Posterior cingulate gyrus (tissue), 11 donors: ENCODE data around the gene AAMDC.
A peak's percentile ranks its signal among the peaks of the same experiment; 100 is the strongest.
"Not testable (repeated sequence)": the region's sequence is repeated elsewhere in the genome, so short reads cannot be mapped to it uniquely, and the experiment has no call there.

Source experiments
- DNase-seq, 10 donors: peaks; one replicate each; pipeline versions ENCODE4 v3.0.0 to v3.0.0-alpha.2; 2020 to 2021; ENCODE audit warnings: mixed read lengths in 3 of 10
- intact Hi-C: fragments of 100-400 bp; cut with DNase I; formaldehyde crosslinking; loops from one replicate; pipeline ENCODE4 v1.15.1; 2023

Gene AAMDC

DNA sequence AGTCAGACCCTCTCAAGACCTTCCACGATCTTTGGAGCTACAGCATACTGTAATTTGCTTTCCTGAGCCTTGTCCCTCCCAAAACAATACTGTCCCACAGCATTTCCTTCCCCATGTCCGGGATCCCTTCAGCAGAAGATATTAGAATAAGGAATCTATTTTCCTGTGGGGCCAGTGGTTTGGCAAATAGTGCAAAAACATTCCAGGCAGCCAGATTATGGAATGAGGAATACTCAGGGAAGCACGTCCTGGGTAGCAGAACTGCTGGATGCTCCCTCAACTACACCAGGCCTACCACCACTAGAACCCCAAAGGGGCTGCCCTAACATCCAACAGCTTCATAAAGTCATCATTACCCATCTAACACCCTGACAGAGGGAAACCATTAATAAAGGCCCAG is 61.5 kb downstream of the AAMDC start:
- no peak for DNase-seq
- intact Hi-C loops = no loop called here

DNA sequence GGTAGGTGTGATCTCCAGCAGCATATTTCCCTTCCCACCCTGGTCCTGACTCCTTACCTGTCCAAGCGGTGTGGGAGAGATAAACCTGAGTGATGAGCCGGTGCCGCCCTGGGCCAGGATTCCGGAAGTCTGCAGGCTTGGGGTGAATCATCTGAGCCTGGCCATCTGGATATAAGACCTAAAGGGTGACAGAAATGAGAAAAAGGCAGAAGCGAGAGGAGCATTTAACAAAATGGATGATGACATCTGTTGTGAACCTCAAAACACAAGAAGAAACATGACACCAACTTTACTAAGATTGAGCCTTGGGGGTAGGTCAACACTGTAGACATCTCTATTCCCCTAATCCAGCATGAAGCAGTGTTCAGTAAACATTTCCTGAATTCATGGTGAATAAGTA is 62.8 kb downstream of the AAMDC start:
- no peak for DNase-seq
- intact Hi-C loops = no loop called here

DNA sequence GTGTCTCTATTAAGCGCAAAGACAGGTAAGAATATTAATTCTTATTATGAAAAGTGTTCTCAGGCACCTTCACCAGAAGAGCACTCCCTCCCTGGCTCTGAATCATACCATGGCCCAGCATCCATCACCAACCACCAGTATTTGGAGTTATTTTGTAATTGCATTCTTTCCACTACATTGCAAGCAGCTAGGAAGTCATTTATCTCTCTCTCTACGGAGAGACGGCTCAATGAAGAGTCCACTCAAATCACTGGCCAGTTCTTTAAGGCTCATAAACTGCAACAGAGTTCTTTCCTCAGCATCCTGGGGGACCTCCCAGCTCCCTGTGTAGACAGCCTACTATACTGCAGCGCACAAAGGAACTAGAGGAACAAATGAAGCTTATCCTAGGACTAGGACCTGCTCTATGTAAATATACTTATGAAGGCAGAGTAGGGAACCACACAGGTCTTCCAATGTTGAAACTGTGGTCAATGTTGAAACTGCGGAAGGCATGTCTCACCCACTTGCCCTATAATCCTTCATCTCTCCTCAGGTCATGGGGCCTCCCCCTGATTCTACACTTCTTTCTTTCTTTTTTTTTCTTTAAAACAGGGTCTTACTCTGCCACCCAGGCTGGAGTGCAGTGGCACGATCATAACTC is 63.4 kb downstream of the AAMDC start:
- intact Hi-C loops = no loop called here
- no peak for DNase-seq

DNA sequence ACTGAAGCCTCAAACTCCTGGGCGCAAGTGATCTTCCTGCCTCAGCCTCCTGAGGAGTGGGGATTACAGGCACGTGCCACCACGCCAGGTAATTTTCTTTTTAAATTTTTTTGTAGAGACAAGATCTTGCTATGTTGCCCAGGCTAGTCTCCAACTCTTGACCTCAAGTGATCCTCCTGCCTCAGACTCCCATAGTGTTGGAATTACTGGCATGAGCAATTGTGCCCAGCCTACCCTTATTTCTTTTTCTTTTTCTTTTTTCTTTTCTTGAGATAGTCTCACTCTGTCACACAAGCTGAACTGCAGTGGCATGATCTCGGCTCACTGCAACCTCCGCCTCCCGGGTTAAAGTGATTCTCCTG is 63.9 kb downstream of the AAMDC start:
- no peak for DNase-seq
- intact Hi-C loops = no loop called here

- DNase-seq = no peak
- intact Hi-C loops = no loop called here
Measured at GRCh38 chr11:77886401-77886800, 65.5 kb downstream of the AAMDC start.

DNA sequence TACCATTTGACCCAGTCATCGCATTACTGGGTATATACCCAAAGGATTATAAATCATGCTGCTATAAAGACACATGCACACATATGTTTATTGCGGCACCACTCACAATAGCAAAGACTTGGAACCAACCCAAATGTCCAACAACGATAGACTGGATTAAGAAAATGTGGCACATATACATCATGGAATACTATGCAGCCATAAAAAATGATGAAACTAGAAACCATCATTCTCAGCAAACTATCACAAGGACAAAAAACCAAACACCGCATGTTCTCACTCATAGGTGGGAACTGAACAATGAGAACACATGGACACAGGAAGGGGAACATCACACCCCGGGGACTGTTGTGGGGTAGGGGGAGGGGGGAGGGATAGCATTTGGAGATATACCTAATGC is 68.1 kb downstream of the AAMDC start:
- intact Hi-C loops, DNase-seq: not testable (repeated sequence)

- intact Hi-C loops, DNase-seq: not testable (repeated sequence)
Measured at GRCh38 chr11:77890100-77890614, 69.2 kb downstream of the AAMDC start.

GRCh38 chr11:77890619-77891056 is 69.7 kb downstream of the AAMDC start:
- DNase-seq, intact Hi-C loops: not testable (repeated sequence)

DNA sequence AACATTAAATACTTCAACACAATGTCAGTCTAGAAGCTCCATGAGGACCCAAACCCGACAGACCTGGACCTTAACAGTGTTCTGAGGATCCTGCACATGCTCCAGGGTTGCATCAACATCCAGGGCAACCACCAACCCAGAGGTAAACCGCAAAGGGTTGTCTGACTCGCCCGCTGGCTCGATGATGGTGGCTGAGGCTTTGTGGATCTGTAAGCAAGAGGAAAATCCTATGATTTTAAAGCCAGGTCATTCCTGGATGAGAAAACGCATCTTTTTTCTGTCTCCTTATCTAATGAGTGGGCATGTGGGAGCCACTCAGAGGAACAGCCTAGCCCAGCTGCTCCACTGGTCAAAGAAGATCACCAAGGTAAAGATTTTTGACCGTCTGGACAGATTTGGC is 70.3 kb downstream of the AAMDC start:
- DNase-seq, intact Hi-C loops: not testable (repeated sequence)

DNA sequence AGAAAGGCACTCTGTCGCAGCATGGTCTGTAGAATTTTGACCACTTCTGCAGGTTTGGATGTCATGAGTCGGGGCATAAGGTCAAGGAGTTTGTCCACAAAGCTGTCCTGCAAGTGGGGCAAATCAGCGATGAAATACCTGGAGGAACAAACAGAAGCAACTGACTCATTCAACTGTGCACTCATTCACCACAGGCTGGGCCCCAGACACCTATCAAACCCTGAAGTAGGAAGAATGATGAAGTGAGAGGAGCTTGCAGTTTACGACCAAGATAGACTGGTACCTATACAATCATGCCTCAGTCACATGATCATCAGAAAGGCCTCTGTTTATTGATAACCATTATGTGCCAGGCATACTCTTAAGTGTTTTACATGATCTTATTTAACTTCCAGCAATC is 70.8 kb downstream of the AAMDC start:
- DNase-seq, intact Hi-C loops: not testable (repeated sequence)

DNA sequence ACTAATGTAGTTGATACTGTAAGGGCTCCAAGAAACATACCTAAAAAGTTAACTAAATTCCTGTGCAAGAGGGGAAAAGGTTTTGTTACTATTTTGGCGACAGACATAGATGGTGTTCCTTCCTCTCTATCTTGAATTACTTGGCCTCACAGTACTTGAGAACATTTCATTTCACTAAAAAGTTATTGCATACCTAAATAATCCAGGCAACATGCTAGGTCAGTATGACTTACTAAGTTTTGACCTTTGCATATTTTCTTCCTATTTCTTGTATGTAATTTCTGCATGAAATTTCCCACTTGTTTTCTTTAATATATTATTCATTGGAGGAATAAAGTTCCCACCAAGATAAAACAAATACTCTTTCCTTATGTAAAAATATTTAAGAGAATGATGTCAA is 74.0 kb downstream of the AAMDC start:
- intact Hi-C loops, DNase-seq: not testable (repeated sequence)

DNA sequence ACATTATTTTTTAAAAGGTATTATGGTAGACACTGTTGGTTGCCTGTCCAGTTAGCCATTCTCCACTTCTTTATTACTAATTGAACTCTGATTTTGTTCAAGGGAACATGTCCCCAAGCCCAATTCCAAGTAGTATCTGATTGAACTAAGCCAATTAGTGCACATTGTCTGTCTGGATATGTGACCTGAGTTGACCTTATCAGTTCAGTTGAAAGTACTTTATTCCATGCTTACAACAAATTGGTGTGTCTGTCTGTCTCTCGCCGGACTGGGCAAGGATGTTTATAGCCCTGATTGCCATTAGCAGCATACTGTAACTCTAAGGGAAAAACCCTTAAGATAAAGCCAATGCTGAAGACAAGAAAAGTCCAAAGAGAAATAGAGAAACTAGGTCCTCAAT is 87.9 kb downstream of the AAMDC start:
- intact Hi-C loops = no loop called here

DNA sequence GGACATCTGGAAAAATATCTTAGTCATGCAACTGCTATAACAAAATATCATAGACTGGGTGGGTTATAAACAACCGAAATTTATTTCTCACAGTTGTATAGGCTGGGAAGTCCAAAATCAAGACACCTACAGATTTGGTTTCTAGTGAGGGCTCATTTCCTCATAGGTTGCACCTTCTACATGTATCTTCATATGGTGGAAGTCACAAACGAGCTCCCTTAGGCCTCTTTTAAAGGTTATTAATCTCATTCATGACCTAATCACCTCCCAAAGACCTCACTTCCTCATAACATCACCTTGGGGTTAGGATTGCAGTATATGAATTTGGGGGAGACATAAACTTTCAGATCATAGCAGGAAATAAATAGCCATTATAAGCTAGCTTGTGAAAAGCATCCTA is 88.3 kb downstream of the AAMDC start:
- no peak for DNase-seq
- intact Hi-C loops = no loop called here

More for the DNA sequence above, 87.9 kb downstream of the AAMDC start:
- DNase-seq = no peak

- intact Hi-C loops, DNase-seq: not testable (repeated sequence)
Measured at GRCh38 chr11:77910828-77911227, 89.9 kb downstream of the AAMDC start.

DNA sequence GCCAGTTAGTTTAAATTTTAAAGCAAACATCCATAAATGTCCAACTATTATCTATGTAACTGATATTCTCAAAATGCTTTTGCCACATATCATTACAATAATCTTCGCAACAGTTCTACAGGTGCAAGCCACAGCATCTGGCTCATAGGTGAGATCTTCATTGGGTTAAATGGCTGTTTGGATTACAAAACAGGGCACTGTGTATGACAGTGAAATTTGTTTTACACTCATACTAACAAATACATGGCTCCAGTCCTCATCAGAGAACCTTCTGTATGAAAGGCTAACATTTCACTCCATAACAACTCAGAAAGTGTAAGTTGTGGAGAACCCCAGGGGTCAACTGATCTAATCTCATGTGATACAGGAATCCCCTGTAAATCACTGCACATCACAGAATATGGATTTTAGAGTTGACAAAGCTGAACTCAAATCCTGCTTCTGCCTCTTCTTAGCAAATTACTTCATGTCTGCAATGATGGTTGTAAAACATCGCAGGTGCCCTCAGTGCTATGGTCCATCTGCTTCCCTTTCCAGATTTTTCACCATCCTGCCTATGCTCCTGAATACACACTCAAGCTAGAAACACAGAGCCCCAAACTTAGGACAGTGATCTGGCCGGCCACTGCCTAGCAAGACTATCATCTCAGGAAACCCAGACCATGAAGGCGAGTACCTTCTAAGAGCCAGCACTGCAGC is 92.8 kb downstream of the AAMDC start:
- peak in 1 of 10 donors; percentile 47 for DNase-seq
- intact Hi-C loops = not testable (repeated sequence)

DNA sequence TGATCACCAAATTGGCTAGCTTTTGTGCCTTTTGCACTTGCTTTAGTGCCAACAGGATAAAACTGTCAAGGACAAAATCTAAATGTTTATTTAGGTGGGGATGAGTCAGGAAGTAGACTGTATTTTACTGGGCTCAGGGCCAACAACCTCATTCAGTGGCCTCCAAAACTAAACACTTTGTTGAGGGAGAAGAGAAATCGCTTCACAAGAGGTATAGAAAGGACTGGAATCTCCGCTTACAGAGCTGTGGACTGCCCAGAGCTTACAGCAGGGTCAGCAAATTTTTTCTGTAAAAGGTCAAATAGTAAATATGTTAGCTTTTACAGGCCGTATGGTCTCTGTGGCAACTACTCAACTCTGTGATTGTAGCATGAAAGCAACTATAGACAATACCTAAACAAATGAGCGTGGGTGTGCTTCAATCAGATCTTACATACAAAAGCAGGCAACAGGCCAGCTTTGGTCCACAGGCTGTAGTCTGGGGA is 93.4 kb downstream of the AAMDC start:
- DNase-seq, intact Hi-C loops: not testable (repeated sequence)

DNA sequence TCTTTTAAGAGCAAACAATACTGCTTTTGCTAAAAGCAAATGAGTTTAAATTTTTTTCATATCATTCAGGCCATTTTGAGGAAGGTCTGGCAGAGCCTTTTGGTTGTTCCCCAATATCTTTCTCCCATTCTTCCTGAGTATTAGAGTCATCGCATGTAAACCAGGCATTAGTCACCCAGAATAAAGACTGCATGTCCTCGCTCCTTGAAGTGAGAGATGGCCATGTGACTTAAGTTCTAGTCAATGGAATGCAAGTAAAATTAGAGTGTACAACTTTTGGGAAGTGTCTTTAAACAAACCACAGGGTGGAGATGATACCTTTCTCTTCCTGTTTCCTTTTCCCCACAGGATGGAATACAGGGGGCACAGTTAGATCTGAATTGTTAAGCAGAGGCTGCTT is 96.8 kb downstream of the AAMDC start:
- intact Hi-C loops, DNase-seq: not testable (repeated sequence)
